Measurements from ENCODE around the gene ABL1.

The ABL1 gene

GRCh38 chr9:130935648-130936271, 100.7 kb downstream of the ABL1 start:
- no peaks in the 10 kb centered on the region for H3K4me1 ChIP-seq (ENCODE audit: insufficient read depth, low read length, poor library complexity, severe bottlenecking)
- no peaks in the 10 kb centered on the region for H3K36me3 ChIP-seq (ENCODE audit: insufficient read depth, low read length)
- H3F3A ChIP-seq (ENCODE audit: low read depth): no peaks in the 10 kb centered on the region
- H2AFZ ChIP-seq (ENCODE audit: low read length): no peak overlapping the region
- H4K20me1 ChIP-seq (ENCODE audit: insufficient read depth, low read length, poor library complexity, severe bottlenecking): no peaks in the 10 kb centered on the region
- H3K27me3 ChIP-seq (ENCODE audit: insufficient read depth, low read length, poor library complexity, severe bottlenecking): no peaks in the 10 kb centered on the region
- H3K9ac ChIP-seq (ENCODE audit: low read depth, low read length, poor library complexity, severe bottlenecking): no peak overlapping the region
- H3K9me2 ChIP-seq (replicated peaks; ENCODE audit: low read depth, low read length): no peaks in the 10 kb centered on the region
- no peak overlapping the region for H3K4me3 ChIP-seq (ENCODE audit: low read length, poor library complexity, severe bottlenecking)
- H3K9me3 ChIP-seq (ENCODE audit: insufficient read depth, low read depth, low read length): no peaks in the 10 kb centered on the region
- no peak overlapping the region for H3K4me2 ChIP-seq (ENCODE audit: low read depth, low read length, poor library complexity, severe bottlenecking)
- TF ChIP-seq EZH2phosphoT487 (IDR thresholded peaks at IDR 0.05; ENCODE audit: borderline replicate concordance): no peak
- TF ChIP-seq CTCF (conservative IDR thresholded peaks at IDR 0.05; ENCODE audit: low read length): no peak
- H3K79me2 ChIP-seq (ENCODE audit: insufficient read depth, low read length): no peaks in the 10 kb centered on the region

GRCh38 chr9:130936285-130937117, 101.4 kb downstream of the ABL1 start:
- Histone ChIP-seq H3K79me2 (ENCODE audit: insufficient read depth, low read length) (no peaks in the 10 kb centered on the region), H4K20me1 (ENCODE audit: insufficient read depth, low read length, poor library complexity, severe bottlenecking) (no peaks in the 10 kb centered on the region), H3K9me3 (ENCODE audit: insufficient read depth, low read depth, low read length) (no peaks in the 10 kb centered on the region), H3F3A (ENCODE audit: low read depth) (no peaks in the 10 kb centered on the region), H3K9ac (ENCODE audit: low read depth, low read length, poor library complexity, severe bottlenecking) (no peak overlapping the region), H3K9me2 (replicated peaks; ENCODE audit: low read depth, low read length) (no peaks in the 10 kb centered on the region), H3K36me3 (ENCODE audit: insufficient read depth, low read length) (no peaks in the 10 kb centered on the region), H3K4me3 (ENCODE audit: low read length, poor library complexity, severe bottlenecking) (no peak overlapping the region), H3K27me3 (ENCODE audit: insufficient read depth, low read length, poor library complexity, severe bottlenecking) (no peaks in the 10 kb centered on the region), H2AFZ (ENCODE audit: low read length) (no peak overlapping the region), H3K4me2 (ENCODE audit: low read depth, low read length, poor library complexity, severe bottlenecking) (peak overlapping the region; percentile 8), H3K4me1 (ENCODE audit: insufficient read depth, low read length, poor library complexity, severe bottlenecking) (no peaks in the 10 kb centered on the region)
- TF ChIP-seq EZH2phosphoT487 (IDR thresholded peaks at IDR 0.05; ENCODE audit: borderline replicate concordance): no peak
- TF ChIP-seq CTCF (conservative IDR thresholded peaks at IDR 0.05; ENCODE audit: low read length): no peak
